Thoracic aorta (tissue), 2 donors: Measurements from ENCODE around the gene TLR2. TPM values are rescaled to one million over a fixed set of nuclear protein-coding genes. Genes with fewer than 3 reads are reported as not detected.

Experiments used
- ATAC-seq: fragments of 150-250 bp; one replicate; pipeline ENCODE4 v1.8.0; 2017; ENCODE audit warnings: low read depth; ENCODE audit not compliant: insufficient number of reproducible peaks, low FRiP score
- DNase-seq: peaks from one replicate; pipeline ENCODE4 v3.0.0-alpha.2; 2020; ENCODE audit warnings: low spot score
- H3K27ac ChIP-seq, 2 donors: fragments of 200-600 bp; sonication (generic); 1 replicate in 1 of 2; 2 replicates in 1 of 2; pipeline ENCODE4 v1.5.1; 2016; ENCODE audit warnings: mild to moderate bottlenecking in 2 of 2, moderate library complexity in 2 of 2
- H3K27me3 ChIP-seq: fragments of 200-600 bp; sonication (generic); replicated peaks from 2 replicates; pipeline ENCODE4 v1.6.0; 2016; ENCODE audit warnings: mild to moderate bottlenecking; ENCODE audit not compliant: insufficient read depth
- H3K36me3 ChIP-seq: fragments of 200-600 bp; sonication (generic); one replicate; pipeline ENCODE4 v1.5.1; 2016
- H3K4me1 ChIP-seq, 2 donors: fragments of 200-600 bp; sonication (generic); 1 replicate in 1 of 2; 2 replicates in 1 of 2; pipeline versions ENCODE4 v1.5.1 to v1.6.0; 2016; ENCODE audit warnings: low read depth in 2 of 2, mild to moderate bottlenecking in 1 of 2; ENCODE audit not compliant: control insufficient read depth in 1 of 2
- H3K4me3 ChIP-seq: fragments of 200-600 bp; sonication (generic); 2 replicates; pipeline ENCODE4 v1.5.1; 2016; ENCODE audit warnings: mild to moderate bottlenecking
- H3K9me3 ChIP-seq: fragments of 200-600 bp; sonication (generic); 2 replicates; pipeline ENCODE4 v1.5.1; 2016
- CTCF ChIP-seq: fragments of 200-600 bp; sonication (generic); IDR thresholded peaks from one replicate; pipeline ENCODE4 v1.5.1; 2019; ENCODE audit warnings: antibody characterized with exemption
- total RNA-seq, 2 donors: library from RNA; depleted of rRNA; stranded (reverse); fragments of >200 nt; gene quantifications; one replicate each; pipeline versions ENCODE4 v1.1.0 to v1.2.3, GENCODE V29; 2016

The TLR2 gene
- total RNA-seq, 2 donors from 2014 or later = 68.5 to 77.7 TPM

DNA sequence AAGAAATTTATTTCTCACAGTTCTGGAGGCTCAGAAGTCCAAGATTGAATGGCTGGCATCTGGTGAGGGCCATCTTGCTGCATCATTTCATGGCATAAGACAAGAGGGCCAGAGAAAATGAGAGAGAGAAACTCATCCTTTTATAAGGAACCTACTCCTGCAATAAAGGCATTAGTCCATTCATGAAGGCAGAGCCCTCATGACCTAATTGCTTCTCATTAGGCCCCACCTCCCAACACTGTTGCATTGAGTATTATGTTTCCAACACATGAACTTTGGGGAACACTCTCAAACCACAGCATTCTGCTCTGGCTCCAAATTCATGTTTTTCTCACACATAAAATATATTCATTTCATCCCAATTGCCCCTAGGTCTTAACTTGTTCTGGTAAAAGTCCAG, 61.6 kb downstream of the TLR2 start:
- Histone ChIP-seq H3K9me3 (no peaks in the 10 kb centered on the region), H3K4me3 (no peak overlapping the region), H3K27ac (no peak overlapping the region), H3K4me1 (peaks cover 12% of the 10 kb centered on the region in 2 donors), H3K36me3 (no peaks in the 10 kb centered on the region), H3K27me3 (no peaks in the 10 kb centered on the region)
- no peak for TF ChIP-seq CTCF
- no peak for DNase-seq
- ATAC-seq = no peak

DNA sequence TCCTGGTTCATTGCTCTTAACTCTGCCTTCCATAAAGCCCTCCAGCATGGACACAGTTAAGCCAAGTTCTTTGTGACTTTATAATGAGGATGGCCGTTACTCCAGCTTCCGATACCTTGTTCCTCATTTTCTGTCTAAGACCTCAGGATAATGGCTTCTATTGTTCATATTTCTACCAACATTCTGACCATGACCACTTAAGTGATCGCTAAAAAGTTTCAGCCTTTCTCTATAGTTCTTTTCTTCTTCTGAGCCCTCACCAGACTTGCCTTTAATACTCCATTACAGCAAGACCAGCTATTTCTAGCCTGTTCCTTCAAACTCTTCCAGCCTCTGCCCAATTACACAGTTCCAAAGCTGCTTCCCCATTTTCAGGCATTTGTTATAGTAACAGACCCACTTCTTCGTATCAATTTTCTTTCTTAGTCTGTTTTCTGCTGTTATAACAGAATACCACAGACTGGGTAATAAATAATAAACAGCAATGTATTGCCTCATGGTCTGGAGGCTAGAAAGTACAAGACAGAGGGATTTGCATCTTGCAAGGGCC, 63.4 kb downstream of the TLR2 start:
- no peak for ATAC-seq

GRCh38 chr4:153748378-153748777, 64.3 kb downstream of the TLR2 start:
- H3K27ac ChIP-seq = peak overlapping the region in 1 of 2 donors; percentile 49
- DNase-seq (peak; percentile 23), ATAC-seq (peak; percentile 38)
- no peaks in the 10 kb centered on the region for H3K27me3 ChIP-seq
- TF ChIP-seq CTCF = no peak
- H3K36me3 ChIP-seq = no peaks in the 10 kb centered on the region
- H3K4me1 ChIP-seq = peaks cover 12% of the 10 kb centered on the region in 2 donors
- H3K9me3 ChIP-seq = no peaks in the 10 kb centered on the region
- H3K4me3 ChIP-seq = no peak overlapping the region

More for the DNA sequence above, 63.4 kb downstream of the TLR2 start:
- Histone ChIP-seq H3K36me3 (no peaks in the 10 kb centered on the region), H3K4me1 (peaks cover 12% of the 10 kb centered on the region in 2 donors), H3K9me3 (no peaks in the 10 kb centered on the region), H3K4me3 (no peak overlapping the region), H3K27ac (peak overlapping the region in 1 of 2 donors; percentile 49), H3K27me3 (no peaks in the 10 kb centered on the region)
- no peak for DNase-seq
- no peak for TF ChIP-seq CTCF

GRCh38 chr4:153750197-153750817, 66.2 kb downstream of the TLR2 start:
- Histone ChIP-seq H3K4me3 (no peak overlapping the region), H3K27ac (no peak overlapping the region), H3K9me3 (no peaks in the 10 kb centered on the region), H3K4me1 (peaks cover 12% of the 10 kb centered on the region in 2 donors), H3K36me3 (no peaks in the 10 kb centered on the region), H3K27me3 (no peaks in the 10 kb centered on the region)
- peak; percentile 73 for TF ChIP-seq CTCF
- peak; percentile 58 for ATAC-seq
- no peak for DNase-seq

DNA sequence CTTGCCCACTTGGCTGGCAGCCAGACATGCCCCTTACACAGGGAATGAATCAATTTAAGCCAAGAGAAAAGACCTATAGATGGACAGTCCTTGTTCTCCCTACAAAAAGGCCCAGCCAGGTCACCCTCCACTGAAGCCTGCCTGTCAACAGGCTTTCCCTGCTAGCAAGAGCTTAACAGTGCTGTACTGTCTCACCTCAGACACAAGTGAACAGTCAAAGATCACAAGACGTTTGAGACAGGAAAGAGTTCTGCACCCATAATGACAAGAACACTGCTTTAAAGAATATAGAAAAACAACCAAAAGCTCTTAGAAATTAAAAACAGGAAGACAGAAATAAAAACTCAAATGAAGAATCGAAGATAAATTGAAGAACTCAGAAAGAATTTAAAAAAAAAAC, 71.1 kb downstream of the TLR2 start:
- H3K4me3 ChIP-seq = no peak overlapping the region
- DNase-seq = no peak
- no peak for TF ChIP-seq CTCF
- no peaks in the 10 kb centered on the region for H3K9me3 ChIP-seq
- no peak overlapping the region for H3K27ac ChIP-seq
- no peaks in the 10 kb centered on the region for H3K27me3 ChIP-seq
- H3K4me1 ChIP-seq = peaks cover 3 to 7% of the 10 kb centered on the region in 2 donors
- H3K36me3 ChIP-seq = no peaks in the 10 kb centered on the region
- no peak for ATAC-seq

Other genes with a start within 250 kb of the TLR2 start
- 10 to 100 TPM; 22.2 to 25.6 TPM for gene TMEM131L, start 217.9 kb upstream of the TLR2 start, total RNA-seq
- gene RNF175, start 75.7 kb downstream of the TLR2 start, total RNA-seq = not detected
- 10 to 100 TPM; 70.4 to 90.3 TPM for gene SFRP2, start 104.8 kb downstream of the TLR2 start, total RNA-seq